ENCODE results near the gene MYH11. TPM values are rescaled to one million over a fixed set of nuclear protein-coding genes. Genes with fewer than 3 reads are reported as not detected.

MYH11 gene
- total RNA-seq, 6 donors from 2014 or later = 33.6 to 224 (median 87.4) TPM

DNA sequence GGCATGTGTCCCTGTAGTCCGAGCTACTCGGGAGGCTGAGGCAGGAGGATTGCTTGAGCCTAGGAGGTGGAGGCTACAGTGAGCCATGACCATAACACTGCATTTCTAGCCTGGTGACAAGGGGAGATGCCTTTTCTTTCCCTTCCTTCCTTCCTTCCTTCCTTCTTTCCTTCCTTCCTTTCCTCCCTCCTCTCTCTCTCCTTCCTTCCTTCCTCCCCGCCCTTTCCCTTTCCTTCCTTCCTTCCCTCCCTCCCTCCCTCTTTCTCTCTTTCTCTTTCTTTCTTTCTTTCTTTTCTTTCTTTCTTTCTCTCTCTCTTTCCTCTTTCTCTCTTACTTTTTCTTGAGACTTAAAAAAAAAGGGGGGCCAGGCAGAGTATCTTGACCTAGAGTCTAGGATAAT is 34.7 kb upstream of the MYH11 start:
- 71 to 100% methylated on average over 3 of the region's 3 CpGs for WGBS, 2 donors
- Histone ChIP-seq H3K4me3 (no peak overlapping the region), H3K36me3 (no peaks in the 10 kb centered on the region), H3K27ac (no peak overlapping the region), H3K9me3 (no peaks in the 10 kb centered on the region), H3K27me3 (no peaks in the 10 kb centered on the region), H3K4me1 (peaks cover 9 to 20% (median 15%) of the 10 kb centered on the region in 4 donors)
- DNase-seq (no peak), ATAC-seq (ENCODE audit: low FRiP score in 2 of 2) (no peak)
- no peak for TF ChIP-seq POLR2A (IDR thresholded peaks at IDR 0.05)
- no peak for TF ChIP-seq POLR2AphosphoS5 (IDR thresholded peaks at IDR 0.05)
- no peak for TF ChIP-seq CTCF (IDR thresholded peaks at IDR 0.05)
- no peak for TF ChIP-seq EP300 (IDR thresholded peaks at IDR 0.05)

- ATAC-seq (ENCODE audit: low FRiP score in 2 of 2) (peak; percentile 100), DNase-seq (peak; percentile 99 to 100)
- Histone ChIP-seq H3K36me3 (peaks cover 0 to 5% (median 4%) of the 10 kb centered on the region in 4 donors), H3K4me1 (peaks cover 13 to 33% (median 20%) of the 10 kb centered on the region in 4 donors), H3K9me3 (no peaks in the 10 kb centered on the region), H3K4me3 (peak within 1 kb of the TSS; percentile 78 to 99 (median 88)), H3K27me3 (no peaks in the 10 kb centered on the region), H3K27ac (peak within 1 kb of the TSS; percentile 85 to 91 (median 89))
- TF ChIP-seq CTCF (IDR thresholded peaks at IDR 0.05) (peak; percentile 16 to 81 (median 64)), POLR2A (IDR thresholded peaks at IDR 0.05) (peak in 3 of 4 donors; percentile 47 to 85 (median 60)), EP300 (IDR thresholded peaks at IDR 0.05) (no peak), POLR2AphosphoS5 (IDR thresholded peaks at IDR 0.05) (peak; percentile 53 to 67)
- 0 to 1% methylated on average over 31 to 34 of the region's 41 CpGs for WGBS, 2 donors
These were observed 31.5 kb upstream of the MYH11 start, which contains the start of gene CEP20 for GRCh38 chr16:15888072-15888976. Gene CEP20, minus strand, starts transcription at chr16:15888603. Its CDS starts 18 bp downstream, at chr16:15888585.

- WGBS, 2 donors = 81 to 88% methylated on average over 4 of the region's 4 CpGs
- H3K27ac ChIP-seq = no peak overlapping the region
- no peaks in the 10 kb centered on the region for H3K9me3 ChIP-seq
These were observed 30.5 kb upstream of the MYH11 start for GRCh38 chr16:15887283-15887682.

DNA sequence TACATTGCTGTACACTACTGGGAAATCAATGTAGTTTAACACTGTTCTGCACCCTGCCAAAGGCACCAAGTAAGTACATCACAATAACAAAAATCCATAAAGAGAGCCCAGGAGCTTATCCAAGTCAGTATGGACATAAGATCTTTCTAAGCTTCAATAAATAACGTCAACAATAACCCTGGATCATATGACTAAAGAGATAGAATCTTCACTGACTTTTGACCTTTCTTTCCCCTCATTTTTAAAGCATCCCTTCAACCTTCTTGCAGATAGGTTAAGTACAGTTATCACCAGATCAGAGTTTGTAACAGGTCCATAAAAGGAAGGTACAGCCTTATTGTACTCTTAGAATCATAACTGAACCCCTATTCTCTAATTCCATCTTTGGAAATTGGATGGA is 29.2 kb upstream of the MYH11 start:
- no peak overlapping the region for H3K4me3 ChIP-seq
- no peak for TF ChIP-seq CTCF (IDR thresholded peaks at IDR 0.05)
- no peak for TF ChIP-seq POLR2A (IDR thresholded peaks at IDR 0.05)
- no peak for TF ChIP-seq POLR2AphosphoS5 (IDR thresholded peaks at IDR 0.05)
- TF ChIP-seq EP300 (IDR thresholded peaks at IDR 0.05) = no peak
- peaks cover 13 to 33% (median 20%) of the 10 kb centered on the region in 4 donors for H3K4me1 ChIP-seq
- no peaks in the 10 kb centered on the region for H3K9me3 ChIP-seq
- no peak overlapping the region for H3K27ac ChIP-seq
- 20 to 75% methylated on average over 1 of the region's 1 CpG for WGBS, 2 donors
- no peak for ATAC-seq (ENCODE audit: low FRiP score in 2 of 2)
- H3K27me3 ChIP-seq = no peaks in the 10 kb centered on the region
- peaks cover 4 to 25% (median 16%) of the 10 kb centered on the region in 4 donors for H3K36me3 ChIP-seq
- no peak for DNase-seq

More at GRCh38 chr16:15887283-15887682, 30.5 kb upstream of the MYH11 start:
- TF ChIP-seq EP300 (IDR thresholded peaks at IDR 0.05) (no peak), CTCF (IDR thresholded peaks at IDR 0.05) (no peak), POLR2AphosphoS5 (IDR thresholded peaks at IDR 0.05) (no peak), POLR2A (IDR thresholded peaks at IDR 0.05) (no peak)
- peaks cover 0 to 14% (median 10%) of the 10 kb centered on the region in 4 donors for H3K36me3 ChIP-seq
- H3K4me3 ChIP-seq = peak overlapping the region in 3 of 4 donors; percentile 78 to 93 (median 83)
- H3K27me3 ChIP-seq = no peaks in the 10 kb centered on the region
- no peak for DNase-seq
- peaks cover 13 to 33% (median 20%) of the 10 kb centered on the region in 4 donors for H3K4me1 ChIP-seq
- no peak for ATAC-seq (ENCODE audit: low FRiP score in 2 of 2)
